GM12878 (cell line): Measurements from ENCODE around the gene ZNF423.

ENCODE experiments used
- LARP7 ChIP-seq: fragments of 450-650 bp; IDR thresholded peaks from 2 replicates; pipeline ENCODE4 v1.6.1; 2017; ENCODE audit warnings: mild to moderate bottlenecking
- TF ChIP-seq, protein P1 (sequence below), 3 experiments: IDR thresholded peaks in 2 of 3; conservative IDR thresholded peaks in 1 of 3; 2 replicates each; pipeline ENCODE4 v1.5.1; 2011; ENCODE audit warnings: low read depth in 3 of 3, low read length in 3 of 3, mild to moderate bottlenecking in 3 of 3, control low read depth in 2 of 3, moderate library complexity in 2 of 3, inconsistent platforms in 1 of 3, mixed read lengths in 1 of 3; ENCODE audit not compliant: control insufficient read depth in 2 of 3, insufficient read depth in 1 of 3; ENCODE audit errors: extremely low read depth in 1 of 3

DNA sequence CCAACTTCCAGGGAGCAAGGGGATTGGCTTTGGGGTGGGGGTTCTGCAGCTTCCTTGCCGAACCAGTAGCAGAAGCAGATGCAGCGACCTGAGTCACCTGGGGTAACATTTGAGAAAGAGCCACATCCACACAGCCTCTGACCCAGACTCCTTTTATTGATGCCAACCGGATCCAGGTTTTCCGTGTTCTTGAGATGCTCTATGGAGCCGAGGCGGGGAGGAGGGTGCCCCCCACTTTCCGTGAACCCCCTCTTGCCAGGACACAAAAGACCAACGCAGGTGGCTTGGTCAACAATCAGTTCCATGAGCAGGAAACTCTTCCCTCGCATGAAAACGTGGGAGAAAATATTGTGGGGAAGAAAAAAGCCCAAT is 356.5 kb downstream of the ZNF423 start:
- TF ChIP-seq, protein P1, sequence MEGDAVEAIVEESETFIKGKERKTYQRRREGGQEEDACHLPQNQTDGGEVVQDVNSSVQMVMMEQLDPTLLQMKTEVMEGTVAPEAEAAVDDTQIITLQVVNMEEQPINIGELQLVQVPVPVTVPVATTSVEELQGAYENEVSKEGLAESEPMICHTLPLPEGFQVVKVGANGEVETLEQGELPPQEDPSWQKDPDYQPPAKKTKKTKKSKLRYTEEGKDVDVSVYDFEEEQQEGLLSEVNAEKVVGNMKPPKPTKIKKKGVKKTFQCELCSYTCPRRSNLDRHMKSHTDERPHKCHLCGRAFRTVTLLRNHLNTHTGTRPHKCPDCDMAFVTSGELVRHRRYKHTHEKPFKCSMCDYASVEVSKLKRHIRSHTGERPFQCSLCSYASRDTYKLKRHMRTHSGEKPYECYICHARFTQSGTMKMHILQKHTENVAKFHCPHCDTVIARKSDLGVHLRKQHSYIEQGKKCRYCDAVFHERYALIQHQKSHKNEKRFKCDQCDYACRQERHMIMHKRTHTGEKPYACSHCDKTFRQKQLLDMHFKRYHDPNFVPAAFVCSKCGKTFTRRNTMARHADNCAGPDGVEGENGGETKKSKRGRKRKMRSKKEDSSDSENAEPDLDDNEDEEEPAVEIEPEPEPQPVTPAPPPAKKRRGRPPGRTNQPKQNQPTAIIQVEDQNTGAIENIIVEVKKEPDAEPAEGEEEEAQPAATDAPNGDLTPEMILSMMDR (IDR thresholded peaks at IDR 0.05 in 2 of 3, conservative IDR thresholded peaks at IDR 0.05 in 1 of 3; ENCODE audit: control insufficient read depth in 2 of 3, extremely low read depth in 1 of 3, insufficient read depth in 1 of 3, low read depth in 3 of 3, low read length in 3 of 3): no peak
- no peak for TF ChIP-seq LARP7
